Pancreas (tissue), 10 donors: ENCODE results near the gene CDC14C. TPM values are rescaled to one million over a fixed set of nuclear protein-coding genes. Genes with fewer than 3 reads are reported as not detected.

ENCODE experiments used
- ATAC-seq, 4 donors: fragments of 200-7000 bp; cut with Tn5 transposase; one replicate each; pipeline versions ENCODE4 v1.8.0 to v1.9.1; 2020; ENCODE audit warnings: mild to moderate bottlenecking in 4 of 4, moderate library complexity in 4 of 4
- DNase-seq, 6 donors: peaks; one replicate each; pipeline ENCODE4 v3.0.0-alpha.2; 2020
- FAIRE-seq: peaks from 2 replicates; lab custom pipeline; 2012; peaks lifted over from hg19 to GRCh38; lab: Jason Lieb, UNC
- H3K27ac ChIP-seq, 4 donors: fragments of 200-600 bp; sonication (generic); 1 replicate in 3 of 4; 2 replicates in 1 of 4; pipeline versions ENCODE4 v1.5.0 to v1.8.0; 2020
- H3K27me3 ChIP-seq, 4 donors: fragments of 200-600 bp; one replicate each; pipeline ENCODE4 v1.8.0; 2021
- H3K36me3 ChIP-seq, 3 donors: fragments of 200-600 bp; sonication (generic) in 1 of 3; one replicate each; pipeline versions ENCODE4 v1.5.0 to v1.8.0; 2020 to 2021
- H3K4me1 ChIP-seq, 3 donors: fragments of 200-600 bp; one replicate each; pipeline ENCODE4 v1.8.0; 2021
- H3K4me3 ChIP-seq, 4 donors: fragments of 200-600 bp; sonication (generic) in 2 of 4; one replicate each; pipeline versions ENCODE4 v1.5.0 to v1.8.0; 2020 to 2021
- H3K9me3 ChIP-seq, 4 donors: fragments of 200-600 bp; one replicate each; pipeline ENCODE4 v1.8.0; 2021
- WGBS, 2 donors: extraction: QIAGEN DNeasy Blood & Tissue Kit; methylation state at CpG; one replicate each; pipeline ENCODE4 v1.1.7; 2013; 5-methylcytosine and 5-hydroxymethylcytosine counted together
- intact Hi-C, 3 donors: fragments of 100-400 bp; cut with DNase I; formaldehyde crosslinking; loops; one replicate each; pipeline versions ENCODE4 v1.11.1 to v1.14.2; 2022
- polyA plus RNA-seq, 2 donors: library from polyadenylated mRNA; stranded (reverse); fragments of 200-250 nt; gene quantifications; one replicate each; pipeline ENCODE4 v1.2.3, GENCODE V29; 2013
- total RNA-seq, 6 donors: library from RNA; stranded (reverse); fragmentation: NEBNext Ultra II Directional in 4 of 6; extraction: Animal tissue kit (Norgen Biotek cat#: 25700) in 4 of 6; gene quantifications; one replicate each; pipeline versions ENCODE4 v1.2.1 to v1.2.4, GENCODE V29; 2021 to 2023
- TF ChIP-seq, protein P1 (sequence below), 4 donors: fragments of 200-600 bp; sonication (generic) in 3 of 4; IDR thresholded peaks; one replicate each; pipeline versions ENCODE4 v1.5.0 to v1.8.0; 2021; ENCODE audit warnings: antibody characterized with exemption in 4 of 4
- donor health status: healthy with polysubstance abuse.
- donor health status: DM: no; HTN: no; CAD: no; lungs with moderate emphysema.
- donor health status: DM: no; HTN: no; CAD: no.
- donor health status: control.
- donor health status: control.
- donor health status: Bipolar disorder and iron deficiency.
- donor health status: DM: yes; HTN: yes; CAD: no.
- donor health status: DM: no; HTN: no; CAD: no.
- donor health status: DM: no; HTN: no; CAD: no.
- donor health status: DM: yes; HTN: yes; CAD: no.

Gene CDC14C
- total and polyA plus RNA-seq, 8 donors = 0.02 TPM; not detected in 7

DNA sequence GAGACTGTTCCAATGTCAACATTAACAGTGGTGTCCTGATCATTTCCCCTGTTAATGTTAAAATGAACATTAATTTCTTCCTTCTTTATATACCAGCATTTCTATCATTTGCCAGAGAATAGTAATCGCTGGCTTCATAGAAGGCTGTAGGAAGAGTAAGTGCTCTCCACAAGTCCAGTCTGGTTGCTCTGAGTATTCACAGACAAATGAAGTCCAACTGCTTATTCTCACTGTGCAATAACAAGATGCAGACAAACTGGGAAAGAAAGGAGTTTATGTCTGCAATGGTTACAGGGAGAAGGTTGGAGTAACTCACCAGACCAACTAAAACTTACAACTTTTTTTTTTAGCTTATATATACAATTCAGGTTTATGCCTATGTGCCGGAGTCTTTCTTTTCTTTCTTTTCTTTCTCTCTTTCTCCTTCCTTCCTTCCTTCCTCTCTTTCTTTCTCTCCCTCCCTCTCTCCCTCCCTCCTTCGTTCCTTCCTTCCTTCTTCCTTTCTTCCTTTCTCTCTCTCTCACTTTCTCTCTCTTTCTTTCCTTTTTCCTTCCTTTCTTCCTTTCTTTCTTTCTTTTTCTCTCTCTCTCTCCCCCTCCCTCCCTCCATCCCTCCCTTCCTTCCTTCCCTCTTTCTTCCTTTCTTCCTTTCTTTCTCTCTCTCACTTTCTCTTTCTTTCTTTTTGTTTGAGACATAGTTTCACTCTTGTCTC is 19.1 kb downstream of the CDC14C start:
- FAIRE-seq (no peak), ATAC-seq (no peak), DNase-seq (no peak)
- Histone ChIP-seq H3K4me1 (no peaks in the 10 kb centered on the region), H3K4me3 (no peak overlapping the region), H3K9me3 (no peaks in the 10 kb centered on the region), H3K27me3 (no peaks in the 10 kb centered on the region), H3K36me3 (no peaks in the 10 kb centered on the region), H3K27ac (no peak overlapping the region)
- 71 to 80% methylated on average over 3 of the region's 3 CpGs for WGBS, 2 donors
- intact Hi-C loops = no loop called here
- TF ChIP-seq, protein P1, sequence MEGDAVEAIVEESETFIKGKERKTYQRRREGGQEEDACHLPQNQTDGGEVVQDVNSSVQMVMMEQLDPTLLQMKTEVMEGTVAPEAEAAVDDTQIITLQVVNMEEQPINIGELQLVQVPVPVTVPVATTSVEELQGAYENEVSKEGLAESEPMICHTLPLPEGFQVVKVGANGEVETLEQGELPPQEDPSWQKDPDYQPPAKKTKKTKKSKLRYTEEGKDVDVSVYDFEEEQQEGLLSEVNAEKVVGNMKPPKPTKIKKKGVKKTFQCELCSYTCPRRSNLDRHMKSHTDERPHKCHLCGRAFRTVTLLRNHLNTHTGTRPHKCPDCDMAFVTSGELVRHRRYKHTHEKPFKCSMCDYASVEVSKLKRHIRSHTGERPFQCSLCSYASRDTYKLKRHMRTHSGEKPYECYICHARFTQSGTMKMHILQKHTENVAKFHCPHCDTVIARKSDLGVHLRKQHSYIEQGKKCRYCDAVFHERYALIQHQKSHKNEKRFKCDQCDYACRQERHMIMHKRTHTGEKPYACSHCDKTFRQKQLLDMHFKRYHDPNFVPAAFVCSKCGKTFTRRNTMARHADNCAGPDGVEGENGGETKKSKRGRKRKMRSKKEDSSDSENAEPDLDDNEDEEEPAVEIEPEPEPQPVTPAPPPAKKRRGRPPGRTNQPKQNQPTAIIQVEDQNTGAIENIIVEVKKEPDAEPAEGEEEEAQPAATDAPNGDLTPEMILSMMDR (IDR thresholded peaks at IDR 0.05) = no peak

DNA sequence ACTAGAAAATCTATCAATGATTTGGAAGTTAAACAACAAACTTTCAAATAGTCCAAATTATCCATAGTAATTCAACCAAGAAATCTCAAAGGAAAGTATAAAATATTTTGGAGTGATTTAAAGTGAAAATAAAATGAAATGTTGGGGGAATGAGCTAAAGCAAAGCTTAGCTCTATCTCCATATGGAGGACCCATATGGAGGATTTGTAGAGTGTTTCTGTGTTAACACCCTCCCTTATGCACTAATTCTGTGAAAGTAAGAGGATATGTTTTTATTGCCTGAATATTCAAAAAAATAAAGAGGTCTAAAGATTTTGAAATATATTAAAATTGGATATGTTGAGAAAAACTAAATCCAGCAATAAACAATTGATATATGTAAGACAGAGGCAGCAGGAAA is 31.6 kb downstream of the CDC14C start:
- no peak overlapping the region for H3K4me3 ChIP-seq
- no peaks in the 10 kb centered on the region for H3K27me3 ChIP-seq
- no peaks in the 10 kb centered on the region for H3K4me1 ChIP-seq
- TF ChIP-seq, protein P1 (IDR thresholded peaks at IDR 0.05) = no peak
- intact Hi-C loops = no loop called here
- DNase-seq = no peak
- H3K36me3 ChIP-seq = no peaks in the 10 kb centered on the region
- no peaks in the 10 kb centered on the region for H3K9me3 ChIP-seq
- ATAC-seq = no peak
- no peak for FAIRE-seq
- H3K27ac ChIP-seq = no peak overlapping the region

DNA sequence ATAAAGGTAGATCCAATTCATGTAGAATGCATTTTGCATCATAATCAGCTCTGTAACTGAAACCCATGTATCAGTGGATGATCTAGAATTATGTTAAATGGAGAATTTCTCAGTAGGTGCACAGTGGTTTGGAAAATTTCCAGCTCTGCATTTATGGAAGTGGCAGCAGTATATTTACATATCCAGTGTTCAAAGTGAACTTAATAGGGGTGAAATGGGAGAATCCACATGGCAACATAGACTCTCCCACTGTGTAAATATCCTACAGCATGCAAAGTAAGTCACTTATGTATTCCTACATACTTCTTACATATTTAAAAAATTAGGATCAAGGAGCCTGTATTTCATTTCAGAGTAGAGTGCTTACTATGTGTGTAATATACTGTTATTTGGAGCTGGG is 35.3 kb downstream of the CDC14C start:
- Histone ChIP-seq H3K27ac (no peak overlapping the region), H3K4me1 (peaks cover 0 to 10% (median 0%) of the 10 kb centered on the region in 3 donors), H3K4me3 (no peak overlapping the region), H3K9me3 (no peaks in the 10 kb centered on the region), H3K27me3 (no peaks in the 10 kb centered on the region), H3K36me3 (no peaks in the 10 kb centered on the region)
- intact Hi-C loops = no loop called here
- DNase-seq (no peak), ATAC-seq (no peak), FAIRE-seq (no peak)
- TF ChIP-seq, protein P1 (IDR thresholded peaks at IDR 0.05) = no peak

DNA sequence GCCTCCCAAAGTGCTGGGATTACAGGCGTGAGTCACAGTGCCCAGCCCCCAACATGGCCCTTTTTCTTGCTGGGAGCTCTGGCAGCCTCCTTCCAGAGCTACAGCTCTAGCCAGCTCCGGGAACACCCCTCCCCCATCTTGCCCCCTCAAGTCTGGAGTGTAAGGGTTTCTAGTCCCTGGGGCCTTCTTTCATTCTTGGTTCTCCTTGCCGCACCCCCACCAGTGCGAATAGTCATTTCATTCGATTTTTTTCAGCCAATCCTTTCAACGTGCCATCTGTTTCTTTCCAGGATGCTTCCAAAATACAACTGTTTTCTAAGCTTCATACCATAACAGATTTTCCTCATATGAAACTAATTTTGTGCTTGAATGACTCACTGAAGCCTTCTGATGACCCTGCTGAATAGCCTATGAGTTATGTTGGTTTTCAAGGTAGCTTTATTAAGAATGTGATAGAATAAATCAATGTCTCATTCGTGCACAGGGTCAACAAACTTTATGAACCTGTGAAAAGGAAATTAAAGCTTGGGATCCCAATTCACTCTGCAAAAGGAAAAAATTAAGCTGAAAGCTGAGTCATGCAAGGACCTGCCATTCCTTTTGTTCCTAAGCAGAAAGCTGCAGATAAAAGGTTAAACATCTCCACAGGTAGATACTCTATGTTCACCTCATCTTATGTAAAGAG is 38.6 kb downstream of the CDC14C start:
- DNase-seq = no peak

More for the DNA sequence above, 38.6 kb downstream of the CDC14C start:
- Histone ChIP-seq H3K9me3 (no peaks in the 10 kb centered on the region), H3K4me3 (no peak overlapping the region), H3K4me1 (peaks cover 0 to 10% (median 0%) of the 10 kb centered on the region in 3 donors), H3K27ac (no peak overlapping the region), H3K36me3 (no peaks in the 10 kb centered on the region), H3K27me3 (no peaks in the 10 kb centered on the region)
- TF ChIP-seq, protein P1 (IDR thresholded peaks at IDR 0.05) = no peak
- intact Hi-C loops = no loop called here
- ATAC-seq (no peak), FAIRE-seq (no peak)
- 64 to 72% methylated on average over 7 of the region's 7 CpGs for WGBS, 2 donors
